ENCODE results near the gene PCYOX1L. TPM values are rescaled to one million over a fixed set of nuclear protein-coding genes. Genes with fewer than 3 reads are reported as not detected.

The PCYOX1L gene
- total and polyA plus RNA-seq, 2 of the 8 experiments (the other 6 are each of a cell fraction or from before 2014, with no cell fraction given), result 6.8 to 17.2 TPM

DNA sequence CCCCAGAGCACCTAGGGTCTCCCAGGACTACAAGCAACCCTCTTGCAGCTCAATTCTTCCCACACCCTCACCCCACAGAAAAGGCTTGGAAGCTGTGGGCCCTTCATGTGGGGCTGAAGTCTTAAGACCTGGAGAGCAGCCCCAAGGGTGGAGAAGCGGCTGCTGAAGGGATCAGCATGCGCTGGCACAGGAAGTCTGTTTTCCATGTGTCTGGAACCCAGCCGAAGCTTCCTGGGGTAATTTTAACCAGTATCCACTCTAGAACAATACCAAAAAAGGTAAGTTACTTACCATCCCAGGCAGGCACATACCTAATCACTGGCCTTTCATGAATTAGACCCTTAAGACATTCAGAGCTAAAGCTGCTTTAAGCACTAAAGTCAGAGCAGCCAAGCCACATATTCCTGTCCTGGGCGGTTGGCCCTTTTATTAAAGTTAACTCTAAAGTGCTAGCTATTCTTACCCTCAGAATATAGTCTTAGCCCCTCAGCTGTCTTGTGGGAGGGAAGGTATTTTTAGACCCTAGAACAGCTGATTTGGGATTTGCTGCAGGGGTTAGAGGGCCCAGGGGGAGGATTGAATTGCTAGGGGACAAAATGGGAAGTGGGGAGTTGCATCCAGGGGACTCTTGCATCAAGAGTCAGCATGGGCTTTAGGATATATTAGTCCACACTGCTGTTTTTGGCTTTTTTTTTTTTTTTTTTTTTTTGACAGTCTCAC lies 14.4 kb downstream of the PCYOX1L start:
- no peak overlapping the region for H3K23ac ChIP-seq (ENCODE audit: insufficient read length)
- WGBS, 2 experiments (ENCODE audit: extremely low coverage in 1 of 2, insufficient coverage in 1 of 2, insufficient read length in 1 of 2, insufficient replicate concordance in 2 of 2, low coverage in 1 of 2, low lambda C conversion rate in 2 of 2, missing lambda C conversion rate in 1 of 2), result 87% methylated on average over 4 of the region's 4 CpGs; no CpG with 5 or more reads in 1 of the 2 experiments
- no peaks in the 10 kb centered on the region for H3K79me1 ChIP-seq (ENCODE audit: low read depth, low read length)
- no peak overlapping the region for H3K27ac ChIP-seq (ENCODE audit: low read depth, low read length)
- no peaks in the 10 kb centered on the region for H3K36me3 ChIP-seq (ENCODE audit: control insufficient read depth in 2 of 4, insufficient read depth in 4 of 4, low read length in 3 of 4)
- no peaks in the 10 kb centered on the region for H3K27me3 ChIP-seq (replicated peaks in 1 of 4; ENCODE audit: control insufficient read depth in 3 of 4, extremely low read depth in 1 of 4, insufficient read depth in 3 of 4, low read length in 3 of 4)
- H2AK5ac ChIP-seq (ENCODE audit: low read depth, low read length), result no peak overlapping the region
- H3K18ac ChIP-seq (ENCODE audit: extremely low read depth, low read length), result no peak overlapping the region
- no peak overlapping the region for H3K14ac ChIP-seq (ENCODE audit: insufficient read length)
- H2BK5ac ChIP-seq (ENCODE audit: low read depth, low read length), result no peak overlapping the region
- TF ChIP-seq POU5F1 (IDR thresholded peaks at IDR 0.05; ENCODE audit: low read depth, low read length) (no peak), TAF1 (IDR thresholded peaks at IDR 0.05; ENCODE audit: low read depth, low read length) (no peak), SUZ12 (IDR thresholded peaks at IDR 0.05; ENCODE audit: low read length) (no peak), GABPA (IDR thresholded peaks at IDR 0.05; ENCODE audit: borderline replicate concordance, insufficient read depth, low read length) (no peak), SRF (IDR thresholded peaks at IDR 0.05; ENCODE audit: low read depth, low read length) (no peak), RXRA (IDR thresholded peaks at IDR 0.05; ENCODE audit: insufficient read depth, low read depth, low read length) (no peak), FOSL1 (IDR thresholded peaks at IDR 0.05; ENCODE audit: insufficient read depth, low read depth, low read length) (no peak), CHD1 (IDR thresholded peaks at IDR 0.05; ENCODE audit: low read depth, low read length) (no peak), NANOG (IDR thresholded peaks at IDR 0.05; ENCODE audit: insufficient read depth, low read depth, low read length, poor library complexity, severe bottlenecking) (no peak), EP300 (IDR thresholded peaks at IDR 0.05; ENCODE audit: borderline replicate concordance in 1 of 2, low read depth in 2 of 2, low read length in 2 of 2) (no peak), JUND (IDR thresholded peaks at IDR 0.05; ENCODE audit: low read length) (no peak), SIX5 (IDR thresholded peaks at IDR 0.05; ENCODE audit: low read depth, low read length) (no peak), BACH1 (IDR thresholded peaks at IDR 0.05; ENCODE audit: low read length) (no peak)
- no peaks in the 10 kb centered on the region for H3K23me2 ChIP-seq (ENCODE audit: low read depth, low read length)
- no peak overlapping the region for H2BK20ac ChIP-seq (ENCODE audit: low read length)
- H3K79me2 ChIP-seq (ENCODE audit: control insufficient read depth in 1 of 2, insufficient read depth in 2 of 2, low read length in 2 of 2), result no peaks in the 10 kb centered on the region
- no peak overlapping the region for H3K9ac ChIP-seq (replicated peaks in 1 of 4; ENCODE audit: extremely low read depth in 1 of 4, low read depth in 3 of 4, low read length in 3 of 4)
- no peak overlapping the region for H4K8ac ChIP-seq (ENCODE audit: extremely low read depth, insufficient read depth, low read length)
- no peak overlapping the region for H3K4me2 ChIP-seq (ENCODE audit: insufficient read depth in 1 of 2, low read depth in 2 of 2, low read length in 2 of 2)
- H4K91ac ChIP-seq (replicated peaks; ENCODE audit: insufficient read length, low read length), result no peak overlapping the region
- H2AFZ ChIP-seq (ENCODE audit: low read length), result no peak overlapping the region
- no peak overlapping the region for H2BK15ac ChIP-seq (ENCODE audit: low read length)
- H4K20me1 ChIP-seq (replicated peaks in 1 of 2; ENCODE audit: control insufficient read depth in 1 of 2, insufficient read depth in 2 of 2, low read length in 2 of 2), result no peaks in the 10 kb centered on the region
- H2BK12ac ChIP-seq (ENCODE audit: low read depth, low read length), result no peak overlapping the region
- H3K4me3 ChIP-seq (ENCODE audit: extremely low read depth in 1 of 4, insufficient read depth in 2 of 4, low read depth in 3 of 4, low read length in 4 of 4), result no peak overlapping the region
- ChIA-PET POLR2A (ENCODE audit: partially characterized antibody) (interaction anchor here (0.6 to 1.6 kb wide), 9 partner anchors 10 to 625 kb away, joined by 3 to 5 read pairs (median 3); partner anchors contain the start of gene PCYOX1L), CTCF (ENCODE audit: partially characterized antibody) (interaction anchor here (0.5 to 46.1 kb wide), 45 partner anchors 10 to 246 kb away, joined by 3 to 1310 read pairs (median 5); partner anchors contain the start of genes GRPEL2, IL17B and PCYOX1L)
- DNase-seq (ENCODE audit: low read depth in 1 of 2, low spot score in 2 of 2) (no peak), FAIRE-seq (no peak)
- H3K4me1 ChIP-seq (replicated peaks in 1 of 4; ENCODE audit: control insufficient read depth in 3 of 4, insufficient read depth in 4 of 4, low read length in 3 of 4), result peaks cover 0 to 3% (median 1%) of the 10 kb centered on the region in 4 experiments; a peak in 5 of 7 replicates
- H3K56ac ChIP-seq (replicated peaks; ENCODE audit: insufficient read length, low read depth, low read length), result no peak overlapping the region
- no peak overlapping the region for H3K4ac ChIP-seq (replicated peaks; ENCODE audit: insufficient read length, low read depth, low read length)
- H4K5ac ChIP-seq (ENCODE audit: insufficient read length, low read depth, low read length), result no peak overlapping the region
- H3K9me3 ChIP-seq (ENCODE audit: insufficient read depth in 2 of 2, low read depth in 1 of 2, low read length in 1 of 2), result no peaks in the 10 kb centered on the region
- no peak overlapping the region for H2BK120ac ChIP-seq (replicated peaks; ENCODE audit: low read depth, low read length)
